Frontal cortex (tissue), 4 donors: ENCODE measurements around the gene SLC2A4RG. TPM values are rescaled to one million over a fixed set of nuclear protein-coding genes. Genes with fewer than 3 reads are reported as not detected.

ENCODE experiments used
- DNase-seq, 2 donors: peaks; one replicate each; pipeline ENCODE4 v3.0.0; 2012; ENCODE audit warnings: low spot score in 2 of 2
- FAIRE-seq: peaks from 2 replicates; lab custom pipeline; 2012; peaks lifted over from hg19 to GRCh38; lab: Jason Lieb, UNC
- small RNA-seq: library from RNA; depleted of rRNA; stranded (forward); fragments of <200 nt; gene quantifications from one replicate; pipeline ENCODE3, GENCODE V24; 2014
- total RNA-seq: library from RNA; depleted of rRNA; stranded (reverse); fragments of >200 nt; gene quantifications from one replicate; pipeline ENCODE4 v1.2.3, GENCODE V29; 2014
- donor health status: control.
- donor health status: control.
- donor health status: control.

SLC2A4RG gene
- total RNA-seq, 1 donor from 2014 or later, result 1.2 TPM

DNA sequence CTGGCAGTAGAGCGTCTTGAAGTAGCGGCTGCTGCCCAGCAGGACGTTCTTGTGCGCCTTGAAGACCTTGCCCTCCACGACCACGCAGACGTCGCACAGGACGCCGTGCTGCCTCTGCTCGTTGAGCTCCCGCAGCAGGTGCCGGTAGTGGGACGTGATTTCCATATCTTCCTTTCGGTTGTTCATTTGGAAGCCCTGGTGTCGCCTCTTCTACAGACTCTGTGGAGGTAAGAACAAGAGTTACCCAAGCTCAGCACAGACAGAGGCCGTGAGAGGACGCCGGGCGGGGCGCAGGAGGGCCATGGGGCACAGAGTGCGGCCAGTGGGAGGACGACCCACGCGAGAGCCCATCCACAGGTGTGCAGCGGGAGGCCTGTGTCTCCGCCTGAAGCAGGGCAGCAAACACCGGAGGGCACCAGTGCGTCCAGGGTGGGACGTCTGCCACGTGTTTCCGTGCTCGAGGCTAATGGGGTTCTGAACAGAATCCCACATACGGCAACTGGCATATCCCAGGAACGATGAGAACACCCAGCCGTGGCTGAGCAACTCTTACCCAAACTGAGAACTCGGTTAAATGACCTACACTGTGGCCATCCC is 51.1 kb downstream of the SLC2A4RG start:
- DNase-seq (no peak), FAIRE-seq (no peak)

DNA sequence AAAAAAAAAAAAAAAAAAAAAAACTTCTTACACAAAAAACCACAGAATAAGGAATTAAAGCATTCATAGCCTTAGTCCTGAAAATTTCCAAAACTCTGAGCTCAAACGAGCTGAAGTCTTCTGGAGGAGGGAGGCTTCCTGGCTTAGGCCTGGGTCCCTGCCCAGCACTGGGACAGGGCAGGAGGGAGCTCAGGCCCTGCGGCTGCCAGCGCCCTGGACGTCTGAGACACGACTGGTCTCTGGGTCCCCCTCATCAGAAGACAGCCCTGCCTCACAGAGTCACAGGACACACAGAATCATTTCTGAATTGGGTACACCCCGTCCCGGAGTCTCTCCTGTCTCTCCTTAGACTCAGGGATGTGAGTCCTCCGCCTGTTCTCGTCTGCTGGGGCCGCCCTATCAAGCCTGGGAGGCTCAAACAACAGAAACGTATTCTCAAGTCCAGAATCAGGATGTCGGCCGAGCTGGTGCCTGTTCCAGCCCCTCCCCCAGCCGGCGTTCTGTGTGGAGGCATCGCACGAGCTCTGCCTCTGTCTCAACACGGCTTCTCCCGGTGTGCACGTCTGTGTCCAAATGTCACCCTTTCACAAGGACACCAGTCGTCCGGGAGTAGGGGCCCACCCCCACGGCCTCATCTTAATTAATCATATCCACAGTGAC is 52.1 kb downstream of the SLC2A4RG start:
- FAIRE-seq, result no peak
- no peak for DNase-seq

DNA sequence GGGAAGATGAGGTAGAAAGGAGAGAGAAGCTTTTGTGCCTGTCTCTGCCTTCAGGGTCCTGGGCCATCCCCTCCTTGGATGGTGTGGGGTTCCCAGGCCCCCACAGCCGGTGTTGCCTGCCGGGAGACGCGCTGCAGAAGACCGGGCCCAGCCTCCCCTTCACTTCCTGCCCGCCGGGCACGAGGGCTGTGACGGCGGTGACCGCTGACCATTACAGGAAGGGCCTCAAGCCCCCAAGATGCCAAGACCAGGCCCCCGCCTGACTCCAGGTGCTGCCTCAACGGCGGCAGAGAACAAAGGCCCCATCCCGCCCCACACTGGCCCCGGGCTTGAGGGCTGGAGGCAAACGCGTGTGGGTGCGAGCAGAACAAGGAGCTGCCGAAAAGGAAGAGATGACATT is 53.3 kb downstream of the SLC2A4RG start:
- FAIRE-seq, result no peak
- DNase-seq, result no peak

Small RNAs within 50 kb of the gene (small RNA-seq; reads per million reads assigned to genes)
- not detected for gene LIME1
- gene TNFRSF6B, result not detected

Other genes starting within 250 kb of the SLC2A4RG start
- gene EEF1A2, start 240.7 kb upstream of the SLC2A4RG start, total RNA-seq, result 179 TPM
- 17.1 TPM for gene PPDPF, start 219.0 kb upstream of the SLC2A4RG start, total RNA-seq
- gene PTK6, start 202.4 kb upstream of the SLC2A4RG start, total RNA-seq, result not detected
- not detected for gene SRMS, start 192.0 kb upstream of the SLC2A4RG start, total RNA-seq
- 6.1 TPM for gene FNDC11, start 185.6 kb upstream of the SLC2A4RG start, total RNA-seq
- gene HELZ2, start 165.5 kb upstream of the SLC2A4RG start, total RNA-seq, result 3.7 TPM
- 6.1 TPM for gene GMEB2, start 112.7 kb upstream of the SLC2A4RG start, total RNA-seq
- gene STMN3, start 86.4 kb upstream of the SLC2A4RG start, total RNA-seq, result 104 TPM
- gene RTEL1, start 81.5 kb upstream of the SLC2A4RG start, total RNA-seq, result 8.2 TPM
- not detected for gene TNFRSF6B, start 43.1 kb upstream of the SLC2A4RG start, total RNA-seq
- gene ARFRP1, start 31.8 kb upstream of the SLC2A4RG start, total RNA-seq, result 18.3 TPM
- gene ZGPAT, start 31.7 kb upstream of the SLC2A4RG start, total RNA-seq, result 6.5 TPM
- 4.9 TPM for gene LIME1, start 3.1 kb upstream of the SLC2A4RG start, total RNA-seq
- 22.4 TPM for gene ZBTB46, start 91.5 kb downstream of the SLC2A4RG start, total RNA-seq
- not detected for gene ABHD16B, start 121.7 kb downstream of the SLC2A4RG start, total RNA-seq
- gene TPD52L2, start 125.5 kb downstream of the SLC2A4RG start, total RNA-seq, result 22.4 TPM
- 102 TPM for gene DNAJC5, start 155.3 kb downstream of the SLC2A4RG start, total RNA-seq
- gene UCKL1, start 216.6 kb downstream of the SLC2A4RG start, total RNA-seq, result 14.3 TPM
- gene ZNF512B, start 230.2 kb downstream of the SLC2A4RG start, total RNA-seq, result 15.9 TPM
- 5.7 TPM for gene SAMD10, start 239.9 kb downstream of the SLC2A4RG start, total RNA-seq
- 81.9 TPM for gene PRPF6, start 241.4 kb downstream of the SLC2A4RG start, total RNA-seq